Measurements from ENCODE around the gene GNG11.

DNA sequence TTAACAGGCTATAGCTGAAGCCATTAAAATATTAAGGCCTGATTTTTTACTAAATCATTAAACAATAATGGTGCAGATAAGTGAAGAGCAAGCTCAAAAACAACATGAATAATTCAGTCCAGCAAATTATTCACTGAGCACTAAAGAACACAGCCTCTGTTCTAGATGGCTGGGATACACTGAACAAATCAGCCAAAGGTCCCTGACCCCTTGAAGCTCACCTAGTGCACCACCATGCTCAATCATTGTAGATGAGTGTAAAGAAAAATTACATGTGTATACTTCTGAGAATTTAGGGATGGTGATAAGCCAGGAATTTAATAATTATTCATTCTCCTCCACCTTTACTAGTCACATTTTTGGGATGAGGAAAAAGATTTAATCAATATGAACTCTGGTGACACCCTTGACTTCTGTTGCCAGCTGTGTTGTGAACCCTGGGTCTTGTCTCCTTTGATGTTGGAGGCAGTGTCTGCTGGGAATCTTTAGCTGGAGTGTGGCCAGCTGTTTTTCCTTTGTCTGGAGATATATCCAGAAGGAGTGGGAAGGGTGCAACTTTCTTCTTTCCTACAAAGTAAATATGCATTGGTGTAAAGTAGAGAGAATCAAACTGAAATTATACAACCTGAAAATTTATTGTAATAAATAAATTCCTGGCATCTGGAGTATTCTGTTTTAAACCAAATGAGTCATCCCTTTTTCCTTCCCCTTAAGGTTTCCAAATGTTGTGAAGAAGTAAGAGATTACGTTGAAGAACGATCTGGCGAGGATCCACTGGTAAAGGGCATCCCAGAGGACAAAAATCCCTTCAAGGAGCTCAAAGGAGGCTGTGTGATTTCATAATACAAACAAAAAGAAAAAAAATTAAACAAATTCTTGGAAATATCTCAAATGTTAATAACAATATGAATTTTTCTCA, 11.2 kb upstream of the GNG11 start:
- TF ChIP-seq CTCF (IDR thresholded peaks at IDR 0.05) (no peak), POLR2A (IDR thresholded peaks at IDR 0.05) (no peak)
